Transverse colon (tissue), 4 donors: Measurements from ENCODE around the gene PRKCA.

Experiments
- POLR2AphosphoS5 ChIP-seq, 3 donors: sonication (generic); formaldehyde crosslinking; IDR thresholded peaks; one replicate each; pipeline ENCODE4 v1.6.1; 2016; ENCODE audit warnings: antibody characterized with exemption in 3 of 3
- TF ChIP-seq, protein P1 (sequence below), 5 experiments: fragments of 200-600 bp in 3 of 5; fragments of 450-650 bp in 2 of 5; sonication (generic) in 3 of 5; IDR thresholded peaks; 1 replicate in 2 of 5; 2 replicates in 3 of 5; pipeline ENCODE4 v1.5.1; 2016 to 2017; ENCODE audit warnings: antibody characterized with exemption in 5 of 5, inconsistent platforms in 3 of 5, mild to moderate bottlenecking in 2 of 5, moderate library complexity in 1 of 5

DNA sequence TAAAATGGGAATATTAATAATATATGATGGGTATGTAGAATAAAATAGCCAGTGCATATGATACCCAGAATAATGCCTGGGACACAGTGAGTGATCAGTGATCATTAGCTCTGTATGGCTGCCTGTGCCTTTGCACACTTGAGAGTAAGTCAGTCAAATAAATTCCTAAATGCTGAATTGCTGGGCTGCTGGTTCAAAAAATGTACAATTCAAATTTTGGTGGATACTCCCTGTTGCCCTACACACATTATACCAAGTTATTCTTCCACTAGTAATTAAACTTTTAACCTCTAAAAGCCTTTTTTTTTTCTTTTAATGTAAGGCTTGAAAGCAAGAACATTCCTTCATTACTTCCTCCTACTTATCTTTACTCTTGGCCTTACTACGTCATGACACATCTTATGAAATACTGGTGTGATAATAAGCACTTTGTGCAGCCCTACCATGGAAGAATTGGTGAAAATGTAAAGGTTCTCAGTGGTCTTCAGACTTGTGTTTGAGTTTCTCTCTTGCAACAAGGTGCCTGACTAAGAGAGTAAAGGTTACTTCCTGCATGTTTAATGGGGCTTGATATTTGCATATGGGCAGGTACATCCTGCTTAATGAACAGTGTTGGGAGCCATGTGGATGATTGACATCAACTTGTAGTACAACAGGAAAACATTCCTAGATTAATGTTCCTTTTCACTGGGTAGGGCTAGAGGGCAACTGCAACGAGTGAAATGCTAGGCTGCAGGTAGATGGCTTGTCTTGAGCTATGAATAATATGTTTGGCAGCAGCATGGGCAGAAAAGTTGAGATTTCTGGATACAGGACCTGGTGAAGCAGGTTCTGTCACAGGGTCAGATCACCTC is 84.3 kb downstream of the PRKCA start:
- TF ChIP-seq, protein P1, sequence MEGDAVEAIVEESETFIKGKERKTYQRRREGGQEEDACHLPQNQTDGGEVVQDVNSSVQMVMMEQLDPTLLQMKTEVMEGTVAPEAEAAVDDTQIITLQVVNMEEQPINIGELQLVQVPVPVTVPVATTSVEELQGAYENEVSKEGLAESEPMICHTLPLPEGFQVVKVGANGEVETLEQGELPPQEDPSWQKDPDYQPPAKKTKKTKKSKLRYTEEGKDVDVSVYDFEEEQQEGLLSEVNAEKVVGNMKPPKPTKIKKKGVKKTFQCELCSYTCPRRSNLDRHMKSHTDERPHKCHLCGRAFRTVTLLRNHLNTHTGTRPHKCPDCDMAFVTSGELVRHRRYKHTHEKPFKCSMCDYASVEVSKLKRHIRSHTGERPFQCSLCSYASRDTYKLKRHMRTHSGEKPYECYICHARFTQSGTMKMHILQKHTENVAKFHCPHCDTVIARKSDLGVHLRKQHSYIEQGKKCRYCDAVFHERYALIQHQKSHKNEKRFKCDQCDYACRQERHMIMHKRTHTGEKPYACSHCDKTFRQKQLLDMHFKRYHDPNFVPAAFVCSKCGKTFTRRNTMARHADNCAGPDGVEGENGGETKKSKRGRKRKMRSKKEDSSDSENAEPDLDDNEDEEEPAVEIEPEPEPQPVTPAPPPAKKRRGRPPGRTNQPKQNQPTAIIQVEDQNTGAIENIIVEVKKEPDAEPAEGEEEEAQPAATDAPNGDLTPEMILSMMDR (IDR thresholded peaks at IDR 0.05) = no peak
- peak in 1 of 3 donors; percentile 15 for TF ChIP-seq POLR2AphosphoS5 (IDR thresholded peaks at IDR 0.05)
